Right renal pelvis (tissue), 4 donors: ENCODE measurements around the gene CKAP5. TPM values are rescaled to one million over a fixed set of nuclear protein-coding genes. Genes with fewer than 3 reads are reported as not detected.
"Not testable (repeated sequence)": the region's sequence is repeated elsewhere in the genome, so short reads cannot be mapped to it uniquely, and the experiment has no call there.

ENCODE experiments used
- DNase-seq, 4 donors: peaks; one replicate each; pipeline ENCODE4 v3.0.0-alpha.2; 2013; ENCODE audit warnings: low read depth in 4 of 4, low spot score in 3 of 4, missing footprints in 1 of 4
- polyA plus RNA-seq, 4 donors: library from polyadenylated mRNA; unstranded; fragments of 120-200 nt; gene quantifications; one replicate each; pipeline ENCODE4 v1.2.1, GENCODE V29; 2013; ENCODE audit not compliant: insufficient read length in 4 of 4

CKAP5 gene
- polyA plus RNA-seq, 4 donors: 86.6 to 111 (median 104) TPM

GRCh38 chr11:46731545-46731944 is 114.5 kb downstream of the CKAP5 start:
- no peak for DNase-seq

GRCh38 chr11:46729110-46730027 is 116.7 kb downstream of the CKAP5 start:
- no peak for DNase-seq

- DNase-seq: no peak
Measured at GRCh38 chr11:46728659-46729040, 117.4 kb downstream of the CKAP5 start.

- DNase-seq: no peak
Measured at GRCh38 chr11:46727952-46728658, 118.0 kb downstream of the CKAP5 start.

GRCh38 chr11:46726206-46726862 is 119.7 kb downstream of the CKAP5 start:
- DNase-seq: no peak

GRCh38 chr11:46725338-46726205 is 120.5 kb downstream of the CKAP5 start:
- DNase-seq: no peak

GRCh38 chr11:46724088-46724487 is 122.0 kb downstream of the CKAP5 start:
- DNase-seq: no peak

GRCh38 chr11:46723359-46723680 is 122.8 kb downstream of the CKAP5 start:
- no peak for DNase-seq

- no peak for DNase-seq
Measured at GRCh38 chr11:46722566-46723358, 123.3 kb downstream of the CKAP5 start.

- no peak for DNase-seq
Measured at GRCh38 chr11:46721286-46721685, 124.8 kb downstream of the CKAP5 start.

GRCh38 chr11:46719543-46720218 is 126.4 kb downstream of the CKAP5 start:
- no peak for DNase-seq

- DNase-seq: no peak
Measured at GRCh38 chr11:46719048-46719542, 127.0 kb downstream of the CKAP5 start, which contains the start of gene F2. Gene F2, plus strand, starts transcription at chr11:46719213. Its CDS starts 23 bp downstream, at chr11:46719236.

- no peak for DNase-seq
Measured at GRCh38 chr11:46718155-46719019, 127.7 kb downstream of the CKAP5 start.

- DNase-seq: not testable (repeated sequence)
Measured at GRCh38 chr11:46717825-46718154, 128.3 kb downstream of the CKAP5 start.

GRCh38 chr11:46712874-46713576 is 133.1 kb downstream of the CKAP5 start:
- no peak for DNase-seq

GRCh38 chr11:46711303-46711702 is 134.8 kb downstream of the CKAP5 start:
- DNase-seq: no peak

GRCh38 chr11:46710821-46711269 is 135.2 kb downstream of the CKAP5 start:
- DNase-seq: no peak
